HG03139 (cell line): ENCODE results near the gene ZNF75A.

Experiments used
- ATAC-seq: cut with Tn5 transposase; IDR thresholded peaks from one replicate; pipeline ENCODE4 v1.9.1; 2021; ENCODE audit not compliant: unreplicated experiment

ZNF75A gene

DNA sequence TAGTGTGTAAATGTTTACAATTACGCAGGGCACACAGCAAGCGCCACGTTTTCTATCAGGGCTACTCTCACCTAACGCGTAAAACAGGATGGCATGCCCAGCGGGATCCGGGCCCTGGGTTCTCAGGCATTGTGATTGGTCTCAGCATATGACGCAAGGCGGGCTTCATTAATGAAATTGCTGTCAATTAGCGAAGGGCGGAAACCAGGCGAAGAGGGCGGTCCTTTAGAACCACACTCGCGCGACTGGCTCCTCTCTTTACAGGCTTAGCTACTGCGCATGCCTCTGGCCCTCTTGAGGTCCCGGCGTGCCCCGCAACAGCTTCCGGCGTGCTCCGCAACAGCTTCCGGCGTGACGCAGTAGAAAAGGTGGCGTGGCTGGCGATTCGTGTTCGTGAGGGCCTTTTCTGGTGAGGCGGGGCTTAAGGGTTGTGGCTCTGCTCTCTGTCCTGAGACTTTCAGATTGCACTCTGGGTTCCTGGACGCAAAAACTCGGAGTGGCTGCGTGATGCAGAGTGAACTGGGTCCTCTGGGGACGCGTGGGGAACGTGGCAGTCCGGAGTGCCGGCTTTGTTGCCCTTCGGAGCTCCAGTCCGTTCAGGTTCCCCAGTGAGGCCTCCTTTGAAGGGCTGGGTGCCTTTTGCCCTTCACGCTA, 59.6 kb downstream of the ZNF75A start:
- peak; percentile 71 for ATAC-seq
